Cortex of kidney (tissue), 1 donor: Measurements from ENCODE around the gene C11orf54.

ENCODE experiments used
- DNase-seq: peaks from one replicate; lab custom pipeline; 2025; lab: John Stamatoyannopoulos, UW

The C11orf54 gene

DNA sequence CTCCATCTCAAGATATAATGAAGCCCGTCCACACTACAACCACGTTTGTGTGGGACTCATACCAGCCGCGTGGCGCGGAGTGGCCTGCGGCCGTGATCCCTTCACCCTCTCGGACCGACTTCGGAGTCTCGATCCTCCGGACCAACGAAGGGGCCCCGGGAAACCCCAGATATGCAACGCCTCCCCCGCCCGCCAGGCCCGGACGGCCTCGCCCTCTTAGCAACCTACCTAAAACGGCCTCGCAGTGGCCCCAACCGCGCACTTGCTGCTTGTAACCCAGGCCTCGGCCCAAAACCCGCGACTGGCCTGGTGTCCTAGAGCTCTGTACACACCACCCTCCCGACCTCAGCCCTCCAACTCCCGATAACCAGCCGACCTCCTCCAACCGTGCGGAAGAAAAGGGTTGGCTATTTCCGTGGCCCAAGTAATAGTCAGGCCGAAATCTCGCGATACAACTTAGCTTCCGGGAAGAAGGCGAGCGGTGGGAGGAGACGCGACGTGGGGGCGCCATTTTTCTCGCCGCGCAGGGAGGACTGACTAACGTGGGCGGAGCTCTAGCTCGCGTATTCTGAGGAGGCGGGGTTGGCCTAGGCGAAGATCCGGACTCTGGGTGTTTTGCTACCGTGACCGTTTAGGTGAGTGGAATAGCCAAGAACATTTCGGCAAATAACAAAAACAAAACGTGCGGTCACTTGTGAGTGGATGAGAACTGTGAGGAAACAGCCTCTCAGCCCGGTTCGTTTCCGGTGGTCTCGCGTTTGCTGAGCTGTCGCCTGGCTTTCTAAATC is at the start of gene C11orf54, which contains the start of gene TAF1D:
C11orf54 (plus strand) TSS at position 579 of the 788 bp plus-strand sequence. CDS start 5,722 bp downstream, outside the sequence.
TAF1D (minus strand) TSS at position 402 of the 788 bp plus-strand sequence. CDS start 2,191 bp downstream, outside the sequence.
- no peak for DNase-seq

DNA sequence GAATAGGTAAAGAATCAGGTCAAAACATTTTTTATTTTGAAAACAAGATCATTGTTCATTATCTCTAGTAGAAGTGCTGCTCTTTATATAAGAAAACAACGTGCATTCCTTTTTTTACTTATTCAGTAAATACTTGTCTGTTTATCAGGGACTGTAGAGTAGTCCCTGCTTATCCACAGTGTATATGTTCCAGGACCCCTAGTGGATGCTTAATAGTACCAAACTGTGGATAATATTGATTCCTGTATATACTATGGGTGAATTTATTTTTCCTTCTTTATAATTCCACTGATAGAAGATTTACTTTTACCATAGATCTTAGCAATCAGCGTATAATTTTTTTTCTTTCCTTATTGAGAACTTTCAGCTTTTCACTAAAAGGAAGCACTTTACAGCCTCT is 47.4 kb upstream of the C11orf54 start:
- DNase-seq: no peak

DNA sequence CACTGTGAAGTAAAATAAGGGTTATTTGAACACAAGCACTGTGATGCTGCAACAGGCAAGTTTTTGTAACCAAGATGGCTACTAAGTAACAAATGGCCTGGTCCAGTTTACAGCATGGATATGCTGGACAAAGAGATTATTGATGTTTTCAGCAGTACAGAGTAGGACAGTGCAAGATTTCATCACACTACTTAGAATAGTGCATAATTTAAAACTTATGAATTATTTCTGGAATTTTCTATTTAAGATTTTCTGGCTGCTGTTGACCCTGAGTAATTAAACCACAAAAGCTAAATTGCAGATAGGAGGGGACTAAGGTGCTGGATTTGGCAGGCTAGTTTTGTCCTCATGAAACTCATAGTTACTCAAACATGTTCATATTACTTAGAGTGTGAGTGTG is 46.9 kb upstream of the C11orf54 start:
- no peak for DNase-seq

DNA sequence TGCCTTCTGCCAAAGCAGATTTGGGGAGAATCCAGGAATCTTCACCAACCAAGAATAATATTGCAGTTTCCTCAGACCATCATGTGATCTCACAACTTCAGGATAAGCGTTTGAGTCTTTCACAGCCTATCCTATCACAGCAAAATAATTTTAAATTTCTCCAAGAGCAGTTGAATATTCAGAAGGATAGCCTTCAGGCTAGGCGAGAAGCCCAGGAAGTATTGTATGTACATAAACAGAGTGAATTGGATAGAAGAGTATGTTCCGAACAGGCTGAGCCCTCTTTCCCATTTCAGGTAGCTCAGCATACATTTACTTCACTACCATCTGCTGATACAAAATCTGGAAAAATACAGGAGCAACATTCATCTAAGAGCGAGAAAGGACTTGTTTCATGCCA is 43.9 kb upstream of the C11orf54 start:
- no peak for DNase-seq

DNA sequence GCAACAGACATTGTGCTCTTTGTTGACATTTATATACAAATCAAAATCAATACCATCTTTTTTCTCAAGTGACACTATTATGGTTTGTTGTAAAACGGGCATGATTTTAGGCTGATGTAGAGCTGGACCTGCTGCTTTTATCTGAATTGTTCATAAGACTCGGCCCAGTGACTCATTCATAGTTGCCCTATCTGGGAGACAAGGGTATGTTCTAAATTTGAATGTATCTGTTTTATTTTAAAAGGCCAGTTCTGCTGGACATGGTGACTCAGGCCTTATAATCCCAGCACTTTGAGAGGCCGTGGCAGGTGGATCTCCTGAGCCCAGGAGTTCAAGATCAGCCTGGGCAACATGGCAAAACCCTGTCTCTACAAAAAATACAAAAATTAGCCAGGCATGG is 40.6 kb upstream of the C11orf54 start:
- DNase-seq: no peak

DNA sequence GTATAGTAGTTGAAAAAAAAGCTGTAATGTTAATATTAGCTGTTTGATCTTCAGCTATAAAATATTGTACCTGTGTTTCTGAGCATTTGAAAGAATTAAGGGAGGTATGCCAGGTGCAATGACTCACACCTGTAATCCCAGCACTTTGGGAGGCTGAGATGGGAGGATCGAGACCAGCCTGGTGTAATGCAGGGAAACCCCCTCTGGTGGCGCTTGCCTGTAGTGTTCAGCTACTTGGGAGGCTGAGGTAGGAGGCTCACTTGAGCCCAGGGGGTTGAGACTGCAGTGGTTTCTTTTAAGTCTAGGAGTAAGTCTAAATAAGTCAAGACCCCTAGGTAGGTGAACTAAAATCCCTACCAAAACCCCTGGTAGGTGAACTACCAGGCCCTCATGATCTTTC is 37.2 kb upstream of the C11orf54 start:
- no peak for DNase-seq

DNA sequence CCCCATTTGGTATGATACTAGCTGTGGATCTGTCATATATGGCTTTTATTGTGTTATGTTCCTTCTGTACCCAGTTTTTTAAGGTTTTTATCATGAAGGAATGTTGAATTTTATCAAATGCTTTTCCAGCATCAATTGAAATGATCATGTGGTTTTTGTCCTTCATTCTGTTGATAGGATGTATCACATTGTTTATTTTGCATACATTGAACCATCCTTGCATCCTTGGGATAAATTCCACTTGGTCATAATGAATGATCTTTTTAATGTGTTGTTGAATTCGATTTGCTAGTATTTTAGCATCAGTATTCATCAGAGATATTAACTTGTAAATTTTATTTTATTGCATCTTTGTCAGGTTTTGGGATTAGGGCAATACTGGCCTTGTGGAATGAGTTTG is 31.2 kb upstream of the C11orf54 start:
- DNase-seq: no peak

DNA sequence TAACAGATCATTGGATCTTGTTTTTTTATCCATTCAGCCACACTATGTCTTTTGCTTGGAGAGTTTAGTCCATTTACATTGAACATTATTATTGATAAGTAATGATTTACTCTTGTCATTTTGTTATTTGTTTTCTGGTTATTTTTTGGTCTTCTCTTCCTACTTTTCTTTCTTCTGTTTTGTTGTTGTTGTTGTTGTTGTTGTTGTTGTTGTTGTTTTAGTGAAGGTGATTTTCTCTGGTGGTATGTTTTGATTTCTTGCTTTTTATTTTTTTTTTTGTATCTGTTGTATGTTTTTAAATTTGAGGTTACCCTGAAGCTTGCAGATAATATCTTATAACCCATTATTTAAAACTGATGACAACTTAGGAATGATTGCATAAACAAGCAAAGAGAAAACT is 28.8 kb upstream of the C11orf54 start:
- DNase-seq: no peak

DNA sequence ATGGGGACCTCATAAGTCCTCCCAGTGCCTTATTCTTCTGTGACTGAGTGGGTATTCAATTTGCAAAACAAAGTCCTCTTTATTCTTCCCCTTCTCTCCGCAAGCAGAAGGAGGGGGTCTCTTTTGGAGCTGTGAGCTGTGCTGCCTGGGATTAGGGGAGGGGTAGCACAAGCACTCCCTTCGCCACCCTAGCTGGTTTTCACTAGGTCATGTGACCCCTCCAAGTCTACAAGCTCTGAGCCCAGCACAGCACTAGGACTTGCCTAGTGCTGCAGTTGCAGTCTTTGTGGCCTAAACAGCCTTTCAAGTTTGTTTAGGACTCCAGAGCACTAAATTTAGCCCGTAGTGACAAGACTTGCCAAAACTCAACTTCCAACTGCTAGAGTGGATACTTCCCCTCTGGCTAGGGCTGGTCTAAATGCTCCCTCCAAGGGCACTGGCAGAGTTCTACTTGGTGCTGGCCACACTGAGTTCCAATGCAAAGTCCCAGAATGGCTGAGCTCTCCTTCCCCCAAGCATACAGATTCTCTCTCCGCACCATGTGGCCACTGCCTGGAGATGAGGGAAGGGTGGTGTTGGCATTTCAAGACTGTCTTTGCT is 25.6 kb upstream of the C11orf54 start:
- DNase-seq: no peak

DNA sequence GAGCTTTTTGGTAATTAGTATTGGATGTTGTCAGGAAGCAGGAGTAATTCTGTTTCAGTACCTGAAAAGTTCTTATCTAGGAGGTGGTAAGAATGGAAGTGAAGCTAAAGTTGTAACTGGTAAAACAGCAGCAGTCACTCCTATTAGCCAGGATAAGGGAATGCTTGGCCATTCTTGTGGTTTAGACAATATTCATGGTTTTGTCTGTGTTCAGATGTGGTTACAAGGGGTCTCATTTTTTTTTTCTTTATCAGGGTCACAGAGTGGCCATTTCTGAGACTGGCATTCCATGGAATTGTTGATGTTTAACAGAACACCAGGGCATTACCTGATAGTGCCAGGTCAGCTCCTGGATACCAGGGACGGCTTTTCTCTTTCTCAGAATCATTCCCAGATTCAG is 24.0 kb upstream of the C11orf54 start:
- no peak for DNase-seq

DNA sequence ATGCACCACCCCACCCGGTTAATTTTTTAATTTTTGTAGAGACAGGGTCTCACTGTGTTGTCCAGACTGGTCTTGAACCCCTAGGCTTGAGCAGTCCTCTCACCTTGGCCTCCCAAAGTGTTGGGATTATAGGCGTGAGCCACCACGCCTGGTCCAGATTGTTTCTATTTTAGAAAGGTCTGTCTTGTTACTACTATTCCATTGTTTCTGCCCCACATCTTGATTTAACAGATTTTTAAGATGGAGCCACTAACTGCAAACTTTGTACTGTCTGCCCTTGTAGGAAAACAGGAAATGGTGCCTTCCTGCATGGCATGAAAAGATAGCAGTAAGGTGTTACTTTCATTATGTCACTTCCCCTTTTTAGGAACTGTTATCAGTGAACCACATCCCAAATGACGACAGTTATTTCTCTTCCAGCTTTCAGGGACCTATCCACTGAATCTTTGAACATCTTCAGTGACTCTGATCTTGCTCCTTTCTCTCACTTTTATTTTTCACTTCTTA is 23.4 kb upstream of the C11orf54 start:
- no peak for DNase-seq

DNA sequence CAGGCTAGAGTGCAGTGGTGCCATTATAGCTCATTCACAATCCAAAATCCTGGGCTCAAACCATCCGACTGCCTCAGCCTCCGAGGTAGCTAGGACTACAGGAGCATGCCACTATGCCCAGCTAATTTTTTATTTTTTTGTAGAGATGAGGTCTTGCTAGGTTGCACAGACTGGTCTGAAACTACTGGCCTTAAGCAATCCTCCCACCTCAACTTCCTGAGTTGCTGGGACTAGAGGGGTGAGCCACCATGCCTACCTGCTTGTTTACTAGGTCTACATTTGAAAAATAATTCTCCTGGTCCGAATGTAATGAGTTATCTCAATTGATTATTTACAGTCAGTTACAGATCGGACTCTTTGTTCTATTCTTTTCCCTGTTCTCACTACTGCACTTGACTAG is 22.2 kb upstream of the C11orf54 start:
- DNase-seq: no peak

DNA sequence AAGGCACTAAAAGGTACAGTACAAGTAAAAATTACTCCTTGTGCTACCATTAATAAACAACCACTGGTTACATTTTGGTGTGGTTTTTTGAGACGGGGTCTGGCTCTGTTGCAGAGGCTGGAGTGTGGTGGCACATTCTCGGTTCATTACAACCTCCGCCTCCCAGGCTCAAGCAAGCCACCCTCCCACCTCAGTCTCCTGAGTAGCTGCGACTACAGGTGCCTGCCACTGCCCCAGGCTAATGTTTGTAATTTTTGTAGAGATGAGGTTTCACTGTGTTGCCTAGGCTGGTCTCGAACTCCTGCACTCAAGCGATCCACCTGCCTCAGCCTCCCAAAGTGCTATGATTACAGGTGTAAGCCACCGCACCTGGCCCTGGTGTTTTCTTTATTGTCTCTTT is 20.9 kb upstream of the C11orf54 start:
- no peak for DNase-seq

DNA sequence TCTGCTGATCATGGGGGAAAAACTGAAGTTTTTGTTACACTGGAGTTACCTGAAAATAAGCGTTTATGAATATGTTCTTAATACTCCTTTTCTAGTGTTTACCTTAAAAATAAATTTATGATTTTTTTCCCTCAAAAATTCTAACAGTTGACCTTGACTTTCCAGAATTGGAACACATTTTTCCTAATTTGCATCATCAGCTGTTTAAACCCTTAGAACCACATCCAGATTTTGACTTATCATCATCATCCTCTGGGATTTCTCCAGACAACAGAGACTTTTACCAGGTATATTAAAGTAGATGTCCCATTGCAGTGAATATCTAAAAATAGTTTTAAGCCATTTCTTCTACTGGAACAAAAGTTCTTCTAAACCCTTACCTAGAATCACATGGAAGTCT is 17.4 kb upstream of the C11orf54 start:
- DNase-seq: no peak

DNA sequence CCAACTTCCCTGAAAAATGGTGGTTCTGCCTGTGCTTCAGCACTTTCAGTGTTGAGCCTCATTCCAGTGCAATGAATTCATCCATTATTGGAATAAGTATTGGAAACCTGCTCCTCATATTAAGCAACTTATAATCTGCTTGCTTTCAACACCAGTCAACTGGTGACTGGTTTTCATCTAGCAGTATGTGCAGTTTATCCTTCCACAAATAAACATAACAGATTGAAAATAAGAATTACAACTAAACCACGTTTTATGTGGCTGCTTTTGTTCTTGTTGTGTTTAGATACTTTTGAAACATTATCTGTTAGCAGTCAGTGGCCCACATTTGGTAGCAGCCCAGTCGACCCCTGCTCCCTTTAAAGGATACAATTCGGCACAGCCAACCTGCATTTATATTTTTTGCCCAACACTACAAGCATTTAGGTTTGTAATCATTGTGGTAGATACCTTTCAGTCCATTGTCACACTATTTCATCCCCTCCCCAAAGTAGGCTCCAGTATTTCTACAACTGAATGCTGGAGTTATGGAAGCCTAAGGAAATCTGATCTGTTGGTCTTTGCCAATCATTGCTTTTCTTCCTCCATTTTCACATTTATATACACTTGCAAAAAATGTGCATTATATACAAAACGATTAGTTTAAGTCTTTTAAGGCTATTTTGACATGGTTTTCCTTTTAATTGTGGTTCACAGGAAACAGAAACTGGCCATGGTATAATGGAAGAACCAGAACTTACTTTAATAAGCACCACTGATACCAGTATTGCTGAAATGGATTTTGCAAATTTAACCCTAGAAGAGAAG is 13.3 kb upstream of the C11orf54 start:
- no peak for DNase-seq

DNA sequence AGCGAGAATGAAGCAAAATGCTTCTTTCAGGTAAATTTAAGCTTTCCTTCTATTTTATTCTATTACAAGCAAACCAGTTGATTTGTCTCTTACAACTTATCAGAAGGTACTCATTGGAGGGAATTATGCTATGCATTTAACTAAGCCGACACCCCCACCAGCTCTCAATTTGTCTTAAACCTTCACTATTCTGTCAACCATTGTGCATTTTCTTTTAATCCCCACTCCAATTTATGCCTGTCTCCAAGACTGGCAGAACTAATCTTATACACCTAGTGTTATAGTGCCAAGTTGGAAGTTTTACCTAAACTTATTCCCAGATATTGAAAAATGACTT is 12.7 kb upstream of the C11orf54 start:
- DNase-seq: no peak

DNA sequence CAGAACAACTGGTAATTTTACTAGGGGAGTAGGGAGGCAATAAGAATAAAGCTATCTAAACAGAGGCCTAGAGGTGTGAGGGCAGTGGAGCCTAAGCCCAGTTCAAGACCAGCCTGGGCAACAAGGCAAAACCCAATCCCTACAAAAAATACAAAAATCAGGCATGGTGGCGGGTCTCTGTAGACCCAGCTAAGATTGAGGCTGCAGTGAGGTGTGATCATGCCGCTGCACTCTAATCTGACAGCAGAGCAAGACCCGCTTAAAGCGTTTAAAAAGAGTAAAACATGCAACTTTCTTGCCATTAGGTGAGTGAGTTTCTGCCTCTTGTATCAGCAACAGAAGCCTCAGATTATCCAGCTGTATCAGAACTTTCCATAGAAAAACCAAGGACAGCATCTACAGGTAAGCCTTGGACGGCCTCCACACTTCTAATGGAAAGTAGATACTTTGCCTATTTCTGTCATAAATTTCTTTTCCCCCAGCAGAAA is 12.3 kb upstream of the C11orf54 start:
- DNase-seq: no peak

DNA sequence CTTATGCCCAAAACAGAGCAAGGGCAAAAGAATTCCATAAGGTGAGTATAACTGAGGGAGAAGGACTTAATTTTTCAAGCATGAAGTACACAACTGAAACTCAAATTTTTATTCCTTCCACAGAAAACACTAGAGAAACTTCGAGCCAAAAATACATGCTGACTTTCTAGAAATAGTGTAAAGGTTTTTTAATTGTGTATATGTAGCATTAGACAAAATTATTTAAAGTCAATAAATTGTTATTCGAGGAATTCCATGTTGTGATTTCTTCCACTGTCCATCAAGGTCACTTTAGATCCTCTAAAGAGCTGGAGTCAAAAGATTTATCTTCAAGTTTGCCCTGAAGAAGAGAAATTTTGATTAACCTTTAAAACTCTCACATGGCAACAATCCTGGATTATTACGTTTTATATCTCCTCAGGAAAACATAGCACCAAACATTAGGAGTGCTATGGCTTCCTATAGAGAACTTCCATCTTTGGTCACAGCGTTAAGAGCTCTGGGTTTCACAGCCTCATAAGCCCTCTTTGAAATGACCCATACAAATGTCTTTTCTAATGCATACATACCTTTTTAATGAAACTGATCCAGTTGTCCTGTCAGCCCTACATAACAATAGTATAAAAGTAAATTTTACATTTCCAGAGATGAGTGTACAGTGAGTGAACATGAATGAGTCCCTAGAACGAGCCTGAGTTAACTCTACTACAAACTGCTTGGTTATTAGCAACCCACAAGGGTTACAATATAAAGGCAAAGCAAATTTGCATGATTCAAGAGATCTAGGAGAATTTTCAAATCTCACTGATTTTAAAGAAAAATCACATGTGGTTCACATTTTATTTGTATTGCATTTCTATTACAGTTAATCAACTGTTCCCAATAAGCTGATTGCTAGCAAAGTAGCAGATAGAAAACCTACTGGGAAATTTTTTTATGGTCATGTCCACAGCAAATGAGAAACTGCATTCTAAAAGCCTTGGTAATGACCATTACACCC is 11.1 kb upstream of the C11orf54 start:
- DNase-seq: no peak

DNA sequence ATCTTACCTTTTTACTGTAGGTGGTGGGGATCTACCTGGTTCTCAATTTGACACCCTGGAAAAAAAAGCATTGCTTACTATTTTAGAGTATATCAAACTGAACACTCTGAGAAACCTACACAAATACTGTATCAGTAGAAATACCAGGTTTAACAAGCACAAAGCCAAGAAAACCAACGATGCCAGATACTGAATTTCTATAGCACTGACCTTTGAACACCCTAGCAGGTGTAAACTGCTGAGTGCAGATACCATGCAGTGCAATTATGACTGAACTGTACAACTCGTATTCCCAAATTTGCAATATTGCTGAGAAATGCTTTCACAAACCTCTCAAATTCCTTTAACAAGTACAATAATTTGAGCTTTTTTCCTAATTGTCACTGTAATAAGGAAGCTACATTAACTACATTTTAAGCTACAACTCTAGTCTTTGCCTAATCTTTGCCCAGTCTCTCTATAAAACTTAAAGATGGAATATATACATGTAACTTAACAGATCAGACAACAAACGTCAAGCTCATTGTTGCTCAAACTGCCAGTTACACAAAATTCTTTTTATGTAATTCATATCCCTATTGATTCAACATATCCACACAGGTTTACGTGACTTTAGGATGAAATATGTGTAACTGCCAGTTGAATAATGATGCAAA is 9.1 kb upstream of the C11orf54 start:
- DNase-seq: no peak

DNA sequence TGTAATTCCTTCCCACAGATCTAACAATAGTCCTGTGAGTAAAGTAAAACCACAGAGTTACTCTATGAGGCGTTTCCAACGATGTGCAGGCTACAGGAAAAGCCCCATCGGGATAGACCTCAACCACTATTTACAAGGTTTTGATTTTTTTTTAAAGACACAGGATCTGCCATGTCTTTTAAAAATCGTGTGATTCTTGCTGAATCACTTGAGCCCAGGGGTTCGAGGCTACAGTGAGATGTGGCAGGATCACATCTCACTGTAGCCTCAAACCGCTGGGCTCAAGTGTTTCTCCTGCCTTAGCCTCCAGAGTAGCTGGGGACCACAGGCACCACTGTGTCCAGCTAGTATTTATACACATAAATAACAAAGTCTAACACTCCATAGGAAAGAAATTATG is 8.0 kb upstream of the C11orf54 start:
- no peak for DNase-seq
